Measurements from ENCODE around the gene CEP95. TPM values are rescaled to one million over a fixed set of nuclear protein-coding genes. Genes with fewer than 3 reads are reported as not detected.

The CEP95 gene
- total RNA-seq, 1 experiment from 2014 or later: 63.8 TPM

DNA sequence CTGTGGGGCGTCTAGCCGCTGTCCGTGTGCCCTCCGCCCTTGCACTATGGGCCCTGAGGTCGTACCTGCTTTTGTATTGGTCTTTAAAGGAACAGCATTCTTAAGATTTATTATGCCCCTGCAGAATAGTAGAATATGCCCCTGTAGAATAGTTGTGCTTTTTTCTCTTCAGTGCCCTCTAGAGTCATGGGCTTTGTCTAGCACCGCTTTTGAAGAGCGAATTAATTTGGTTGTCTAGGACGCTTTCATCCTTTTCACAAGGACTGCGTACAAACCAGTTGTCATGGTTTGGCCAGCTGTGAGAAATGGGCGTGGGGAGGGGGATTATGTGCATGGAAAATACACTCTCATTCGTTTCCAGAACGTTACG, 621 bp downstream of the CEP95 start:
- Mint-ChIP-seq H3K4me3 (peak overlapping the region; percentile 98), H3K9me3 (no peaks in the 10 kb centered on the region), H3K36me3 (peaks cover 71% of the 10 kb centered on the region), H3K27me3 (ENCODE audit: low read depth) (no peaks in the 10 kb centered on the region; the same call in 1 of the 2 replicates), H3K27ac (peak overlapping the region; percentile 99), H3K4me1 (peaks cover 49% of the 10 kb centered on the region)
- ATAC-seq: peak; percentile 10
- ChIA-PET CTCF (interaction anchor here (0.8 to 1.6 kb wide), 4 partner anchors 10 to 87 kb away, joined by 3 to 9 read pairs (median 8); partner anchors contain the start of gene POLG2), POLR2A (interaction anchor here (0.5 to 3.3 kb wide), 7 partner anchors 11 to 275 kb away, joined by 3 to 53 read pairs (median 3); partner anchors contain the start of gene POLG2)
- TF ChIP-seq CDX4 (CRISPR knock-in tag; IDR thresholded peaks at IDR 0.05; ENCODE audit: borderline replicate concordance) (no peak), TEAD4 (CRISPR knock-in tag; IDR thresholded peaks at IDR 0.05) (no peak), GABPB1 (CRISPR knock-in tag; IDR thresholded peaks at IDR 0.05) (no peak), AR (CRISPR knock-in tag; IDR thresholded peaks at IDR 0.05) (no peak), FOXP1 (CRISPR knock-in tag; IDR thresholded peaks at IDR 0.05; ENCODE audit: borderline replicate concordance) (no peak), PRRX2 (CRISPR knock-in tag; IDR thresholded peaks at IDR 0.05) (no peak), ATF3 (CRISPR knock-in tag; conservative IDR thresholded peaks at IDR 0.05) (no peak), SP1 (CRISPR knock-in tag; conservative IDR thresholded peaks at IDR 0.05) (no peak), ZSCAN18 (CRISPR knock-in tag; IDR thresholded peaks at IDR 0.05) (no peak), NR3C1 (CRISPR knock-in tag; conservative IDR thresholded peaks at IDR 0.05; ENCODE audit: low read depth) (no peak)
- TF ChIP-seq, protein P1, sequence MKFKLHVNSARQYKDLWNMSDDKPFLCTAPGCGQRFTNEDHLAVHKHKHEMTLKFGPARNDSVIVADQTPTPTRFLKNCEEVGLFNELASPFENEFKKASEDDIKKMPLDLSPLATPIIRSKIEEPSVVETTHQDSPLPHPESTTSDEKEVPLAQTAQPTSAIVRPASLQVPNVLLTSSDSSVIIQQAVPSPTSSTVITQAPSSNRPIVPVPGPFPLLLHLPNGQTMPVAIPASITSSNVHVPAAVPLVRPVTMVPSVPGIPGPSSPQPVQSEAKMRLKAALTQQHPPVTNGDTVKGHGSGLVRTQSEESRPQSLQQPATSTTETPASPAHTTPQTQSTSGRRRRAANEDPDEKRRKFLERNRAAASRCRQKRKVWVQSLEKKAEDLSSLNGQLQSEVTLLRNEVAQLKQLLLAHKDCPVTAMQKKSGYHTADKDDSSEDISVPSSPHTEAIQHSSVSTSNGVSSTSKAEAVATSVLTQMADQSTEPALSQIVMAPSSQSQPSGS (CRISPR knock-in tag; IDR thresholded peaks at IDR 0.05; ENCODE audit: borderline replicate concordance, low read depth): no peak
- DNase-seq (ENCODE audit: low spot score): no peak

GRCh38 chr17:64508683-64509082, 1.9 kb downstream of the CEP95 start:
- DNase-seq (ENCODE audit: low spot score) (no peak), ATAC-seq (no peak)
- CTCF ChIA-PET: no interaction called here
- POLR2A ChIA-PET: interaction anchor here (0.5 kb wide), 1 partner anchor 41 kb away, joined by 3 read pairs; no protein-coding TSS in a partner anchor
- H3K27me3 Mint-ChIP-seq (ENCODE audit: low read depth): no peaks in the 10 kb centered on the region; the same call in 1 of the 2 replicates
- TF ChIP-seq ZNF219 (CRISPR knock-in tag; IDR thresholded peaks at IDR 0.05; ENCODE audit: borderline replicate concordance) (no peak), HMGA2 (CRISPR knock-in tag; IDR thresholded peaks at IDR 0.05) (peak; percentile 96)
- H3K4me1 Mint-ChIP-seq: peaks cover 42% of the 10 kb centered on the region
- H3K36me3 Mint-ChIP-seq: peaks cover 69% of the 10 kb centered on the region
- H3K9me3 Mint-ChIP-seq: no peaks in the 10 kb centered on the region
- H3K27ac Mint-ChIP-seq: no peak overlapping the region
- peak overlapping the region; percentile 98 for H3K4me3 Mint-ChIP-seq

GRCh38 chr17:64509179-64509578, 2.4 kb downstream of the CEP95 start:
- DNase-seq (ENCODE audit: low spot score) (no peak), ATAC-seq (no peak)
- Mint-ChIP-seq H3K27ac (no peak overlapping the region), H3K36me3 (peaks cover 69% of the 10 kb centered on the region), H3K4me3 (peak overlapping the region; percentile 54), H3K27me3 (ENCODE audit: low read depth) (no peaks in the 10 kb centered on the region; the same call in 1 of the 2 replicates), H3K4me1 (peaks cover 37% of the 10 kb centered on the region), H3K9me3 (no peaks in the 10 kb centered on the region)
- POLR2A ChIA-PET: interaction anchor here (0.5 kb wide), 1 partner anchor 41 kb away, joined by 3 read pairs; no protein-coding TSS in a partner anchor
- CTCF ChIA-PET: no interaction called here
- TF ChIP-seq ZNF423 (CRISPR knock-in tag; IDR thresholded peaks at IDR 0.05) (no peak), AFF4 (CRISPR knock-in tag; IDR thresholded peaks at IDR 0.05; ENCODE audit: borderline replicate concordance) (no peak), SP1 (CRISPR knock-in tag; conservative IDR thresholded peaks at IDR 0.05) (no peak), ZBTB43 (CRISPR knock-in tag; IDR thresholded peaks at IDR 0.05) (no peak), KAT7 (CRISPR knock-in tag; IDR thresholded peaks at IDR 0.05; ENCODE audit: borderline replicate concordance) (no peak), NFATC4 (CRISPR knock-in tag; IDR thresholded peaks at IDR 0.05) (no peak), ELF4 (CRISPR knock-in tag; IDR thresholded peaks at IDR 0.05; ENCODE audit: low read depth) (no peak), ATF1 (CRISPR knock-in tag; IDR thresholded peaks at IDR 0.05) (no peak), TEAD1 (CRISPR knock-in tag; IDR thresholded peaks at IDR 0.05) (no peak)

Measured in WTC11 (cell line).